HEK293 (cell line): ENCODE measurements around the gene LARP6.

Source experiments
- CTCF ChIA-PET: fragments of 350-600 bp; formaldehyde crosslinking; extraction: SDS; loops from one replicate; lab custom pipeline; 2021; ENCODE audit warnings: antibody characterized with exemption; lab: Yijun Ruan, JAX
- POLR2A ChIA-PET: fragments of 300-600 bp; formaldehyde crosslinking; extraction: SDS; loops from one replicate; lab custom pipeline; 2020; ENCODE audit warnings: antibody characterized with exemption, inconsistent platforms; lab: Yijun Ruan, JAX
- H3K27ac ChIP-seq: fragments of 200-500 bp; sonication (Bioruptor generic); 2 replicates; pipeline ENCODE4 v1.5.1; 2014; ENCODE audit warnings: low read depth, low read length, control low read depth, inconsistent platforms; ENCODE audit errors: extremely low read depth
- H3K36me3 ChIP-seq, 2 experiments: fragments of 200-500 bp in 1 of 2; sonication (Bioruptor generic) in 1 of 2; 1 replicate in 1 of 2; 2 replicates in 1 of 2; pipeline ENCODE4 v1.5.1; 2014 to 2017; ENCODE audit warnings: inconsistent platforms in 2 of 2, low read length in 2 of 2; ENCODE audit not compliant: control insufficient read depth in 2 of 2, insufficient read depth in 1 of 2
- H3K4me1 ChIP-seq: fragments of 200-500 bp; sonication (Bioruptor generic); 2 replicates; pipeline ENCODE4 v1.5.1; 2014; ENCODE audit warnings: mild to moderate bottlenecking, low read length, inconsistent platforms; ENCODE audit not compliant: control insufficient read depth, insufficient read depth
- H3K4me3 ChIP-seq: 2 replicates; pipeline ENCODE4 v1.5.1; 2011; ENCODE audit warnings: low read depth, mild to moderate bottlenecking, control low read depth, low read length, moderate library complexity
- H3K9me3 ChIP-seq: fragments of 200-500 bp; sonication (Bioruptor generic); 2 replicates; pipeline ENCODE4 v1.5.1; 2014; ENCODE audit warnings: low read depth, low read length, inconsistent platforms; ENCODE audit not compliant: control insufficient read depth, insufficient read depth
- FEZF1 ChIP-seq: fragments of 450-650 bp; formaldehyde crosslinking; IDR thresholded peaks from 2 replicates; pipeline ENCODE4 v1.5.1; 2016; ENCODE audit warnings: missing biosample characterization, missing genetic modification characterization
- HOXA7 ChIP-seq: sonication (generic); formaldehyde crosslinking; IDR thresholded peaks from 2 replicates; pipeline ENCODE4 v1.8.1; 2022; ENCODE audit warnings: missing genetic modification reagents, borderline replicate concordance
- KLF9 ChIP-seq: fragments of 450-650 bp; formaldehyde crosslinking; IDR thresholded peaks from 2 replicates; pipeline ENCODE4 v1.5.1; 2016; ENCODE audit warnings: missing biosample characterization, missing genetic modification characterization, low read depth
- WT1 ChIP-seq: fragments of 450-650 bp; formaldehyde crosslinking; IDR thresholded peaks from 2 replicates; pipeline ENCODE4 v1.5.1; 2016; ENCODE audit warnings: missing biosample characterization, missing genetic modification characterization
- YY2 ChIP-seq: fragments of 450-650 bp; formaldehyde crosslinking; IDR thresholded peaks from 2 replicates; pipeline ENCODE4 v1.5.1; 2016; ENCODE audit warnings: missing biosample characterization, missing genetic modification characterization
- ZBTB20 ChIP-seq: fragments of 450-650 bp; formaldehyde crosslinking; IDR thresholded peaks from 2 replicates; pipeline ENCODE4 v1.5.1; 2016; ENCODE audit warnings: missing biosample characterization, missing genetic modification characterization
- ZBTB7A ChIP-seq: fragments of 450-650 bp; formaldehyde crosslinking; IDR thresholded peaks from 2 replicates; pipeline ENCODE4 v1.5.1; 2016; ENCODE audit warnings: low read depth, missing biosample characterization, missing genetic modification characterization
- ZNF133 ChIP-seq: fragments of 450-650 bp; formaldehyde crosslinking; IDR thresholded peaks from 2 replicates; pipeline ENCODE4 v1.5.1; 2016; ENCODE audit warnings: missing biosample characterization, missing genetic modification characterization
- ZNF24 ChIP-seq: fragments of 450-650 bp; formaldehyde crosslinking; IDR thresholded peaks from 2 replicates; pipeline ENCODE4 v1.5.1; 2016; ENCODE audit warnings: missing biosample characterization, missing genetic modification characterization
- ZNF274 ChIP-seq, 2 experiments: fragments of 200-500 bp in 1 of 2; fragments of 450-650 bp in 1 of 2; sonication (Bioruptor generic) in 1 of 2; formaldehyde crosslinking in 1 of 2; IDR thresholded peaks; 2 replicates each; pipeline versions ENCODE4 v1.5.1 to v1.6.1; 2014 to 2016; ENCODE audit warnings: borderline replicate concordance in 1 of 2, inconsistent platforms in 1 of 2, low read length in 1 of 2, missing biosample characterization in 1 of 2, missing genetic modification characterization in 1 of 2
- ZNF324 ChIP-seq: fragments of 450-650 bp; formaldehyde crosslinking; IDR thresholded peaks from 2 replicates; pipeline ENCODE4 v1.5.1; 2016; ENCODE audit warnings: missing biosample characterization, missing genetic modification characterization
- ZNF341 ChIP-seq: fragments of 450-650 bp; formaldehyde crosslinking; IDR thresholded peaks from 2 replicates; pipeline ENCODE4; 2016; ENCODE audit warnings: low read depth, missing biosample characterization, missing genetic modification characterization
- ZNF423 ChIP-seq: fragments of 450-650 bp; formaldehyde crosslinking; IDR thresholded peaks from 2 replicates; pipeline ENCODE4 v1.5.1; 2016; ENCODE audit warnings: missing biosample characterization, missing genetic modification characterization
- ZNF473 ChIP-seq: fragments of 450-650 bp; formaldehyde crosslinking; IDR thresholded peaks from 2 replicates; pipeline ENCODE4 v1.5.1; 2017; ENCODE audit warnings: missing biosample characterization, missing genetic modification characterization
- ZNF544 ChIP-seq: fragments of 450-650 bp; formaldehyde crosslinking; IDR thresholded peaks from 2 replicates; pipeline ENCODE4 v1.5.0; 2017; ENCODE audit warnings: missing biosample characterization, missing genetic modification characterization
- ZNF561 ChIP-seq: fragments of 450-650 bp; IDR thresholded peaks from 2 replicates; pipeline ENCODE4 v1.5.1; 2018; ENCODE audit warnings: missing biosample characterization, missing genetic modification characterization, borderline replicate concordance
- ZNF660 ChIP-seq: fragments of 450-650 bp; IDR thresholded peaks from 2 replicates; pipeline ENCODE4 v1.5.1; 2018; ENCODE audit warnings: missing biosample characterization, mild to moderate bottlenecking, missing genetic modification characterization
- ZNF792 ChIP-seq: fragments of 450-650 bp; formaldehyde crosslinking; IDR thresholded peaks from 2 replicates; pipeline ENCODE4 v1.5.1; 2016; ENCODE audit warnings: missing biosample characterization, missing genetic modification characterization
- TF ChIP-seq, protein P1 (sequence below): sonication (generic); formaldehyde crosslinking; IDR thresholded peaks from 2 replicates; pipeline ENCODE4 v1.8.1; 2022; ENCODE audit warnings: mild to moderate bottlenecking, moderate library complexity, missing genetic modification reagents
- TF ChIP-seq, protein P2 (sequence below): fragments of 450-650 bp; formaldehyde crosslinking; IDR thresholded peaks from 2 replicates; pipeline ENCODE4 v1.5.1; 2016; ENCODE audit warnings: missing biosample characterization, missing genetic modification characterization
- TF ChIP-seq, protein P3 (sequence below): IDR thresholded peaks from 2 replicates; pipeline ENCODE4 v1.6.1; 2011; ENCODE audit warnings: mild to moderate bottlenecking, low read depth, low read length, borderline replicate concordance
- TF ChIP-seq, protein P4 (sequence below): fragments of 450-650 bp; IDR thresholded peaks from 2 replicates; pipeline ENCODE4 v1.5.1; 2018; ENCODE audit warnings: missing biosample characterization, missing genetic modification characterization

Gene LARP6

GRCh38 chr15:70802629-70803028 is 51.3 kb downstream of the LARP6 start:
- H3K36me3 ChIP-seq = no peaks in the 10 kb centered on the region
- H3K4me1 ChIP-seq = peaks cover 3% of the 10 kb centered on the region; the same call in 1 of the 2 replicates
- no peak overlapping the region for H3K27ac ChIP-seq
- POLR2A ChIA-PET = no interaction called here
- H3K9me3 ChIP-seq = no peaks in the 10 kb centered on the region
- CTCF ChIA-PET = interaction anchor here (0.8 to 5.1 kb wide), 2 partner anchors 10 to 209 kb away, joined by 4 to 47 read pairs; no protein-coding TSS in a partner anchor
- TF ChIP-seq, protein P1, sequence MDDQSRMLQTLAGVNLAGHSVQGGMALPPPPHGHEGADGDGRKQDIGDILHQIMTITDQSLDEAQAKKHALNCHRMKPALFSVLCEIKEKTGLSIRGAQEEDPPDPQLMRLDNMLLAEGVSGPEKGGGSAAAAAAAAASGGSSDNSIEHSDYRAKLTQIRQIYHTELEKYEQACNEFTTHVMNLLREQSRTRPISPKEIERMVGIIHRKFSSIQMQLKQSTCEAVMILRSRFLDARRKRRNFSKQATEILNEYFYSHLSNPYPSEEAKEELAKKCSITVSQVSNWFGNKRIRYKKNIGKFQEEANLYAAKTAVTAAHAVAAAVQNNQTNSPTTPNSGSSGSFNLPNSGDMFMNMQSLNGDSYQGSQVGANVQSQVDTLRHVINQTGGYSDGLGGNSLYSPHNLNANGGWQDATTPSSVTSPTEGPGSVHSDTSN (CRISPR knock-in tag) = no peak
- TF ChIP-seq ZNF660 = no peak
- TF ChIP-seq ZNF324 = no peak
- TF ChIP-seq FEZF1 (tag by site-specific recombination) = no peak
- TF ChIP-seq, protein P2, sequence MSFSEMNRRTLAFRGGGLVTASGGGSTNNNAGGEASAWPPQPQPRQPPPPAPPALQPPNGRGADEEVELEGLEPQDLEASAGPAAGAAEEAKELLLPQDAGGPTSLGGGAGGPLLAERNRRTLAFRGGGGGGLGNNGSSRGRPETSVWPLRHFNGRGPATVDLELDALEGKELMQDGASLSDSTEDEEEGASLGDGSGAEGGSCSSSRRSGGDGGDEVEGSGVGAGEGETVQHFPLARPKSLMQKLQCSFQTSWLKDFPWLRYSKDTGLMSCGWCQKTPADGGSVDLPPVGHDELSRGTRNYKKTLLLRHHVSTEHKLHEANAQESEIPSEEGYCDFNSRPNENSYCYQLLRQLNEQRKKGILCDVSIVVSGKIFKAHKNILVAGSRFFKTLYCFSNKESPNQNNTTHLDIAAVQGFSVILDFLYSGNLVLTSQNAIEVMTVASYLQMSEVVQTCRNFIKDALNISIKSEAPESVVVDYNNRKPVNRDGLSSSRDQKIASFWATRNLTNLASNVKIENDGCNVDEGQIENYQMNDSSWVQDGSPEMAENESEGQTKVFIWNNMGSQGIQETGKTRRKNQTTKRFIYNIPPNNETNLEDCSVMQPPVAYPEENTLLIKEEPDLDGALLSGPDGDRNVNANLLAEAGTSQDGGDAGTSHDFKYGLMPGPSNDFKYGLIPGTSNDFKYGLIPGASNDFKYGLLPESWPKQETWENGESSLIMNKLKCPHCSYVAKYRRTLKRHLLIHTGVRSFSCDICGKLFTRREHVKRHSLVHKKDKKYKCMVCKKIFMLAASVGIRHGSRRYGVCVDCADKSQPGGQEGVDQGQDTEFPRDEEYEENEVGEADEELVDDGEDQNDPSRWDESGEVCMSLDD (tag by site-specific recombination) = no peak
- TF ChIP-seq ZNF544 = no peak
- TF ChIP-seq WT1 = no peak
- no peak for TF ChIP-seq HOXA7 (CRISPR knock-in tag)
- H3K4me3 ChIP-seq = no peak overlapping the region

DNA sequence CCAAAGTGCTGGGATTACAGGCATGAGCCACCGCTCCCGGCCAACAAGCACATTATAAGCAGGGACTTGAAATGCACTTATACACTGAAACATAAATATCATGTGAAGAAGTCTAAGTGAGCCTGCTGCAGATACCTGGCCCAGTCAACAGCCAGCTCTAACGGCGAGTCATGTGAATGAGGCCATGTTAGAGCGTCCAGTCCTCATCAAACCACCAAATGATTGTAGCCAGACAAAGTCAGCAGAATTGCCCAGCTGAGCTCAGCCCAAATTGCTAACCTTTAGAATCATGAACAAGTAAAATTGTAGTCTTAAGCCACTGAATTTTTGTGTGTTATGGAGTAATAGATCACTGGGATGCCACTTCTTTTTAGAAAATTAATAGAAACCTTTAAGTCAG is 52.8 kb downstream of the LARP6 start:
- no peak overlapping the region for H3K4me3 ChIP-seq
- ChIA-PET POLR2A (interaction anchor here (2.7 kb wide), 1 partner anchor 38 kb away, joined by 13 read pairs; the partner anchor contains the start of gene UACA), CTCF (interaction anchor here (0.7 to 5.1 kb wide), 4 partner anchors 10 to 77 kb away, joined by 3 to 47 read pairs (median 8); no protein-coding TSS in a partner anchor)
- TF ChIP-seq ZNF473 (tag by site-specific recombination) (no peak), ZNF24 (tag by site-specific recombination) (no peak), ZBTB20 (tag by site-specific recombination) (no peak)
- H3K4me1 ChIP-seq = no peaks in the 10 kb centered on the region
- no peaks in the 10 kb centered on the region for H3K9me3 ChIP-seq
- no peak overlapping the region for H3K27ac ChIP-seq
- H3K36me3 ChIP-seq = no peaks in the 10 kb centered on the region

DNA sequence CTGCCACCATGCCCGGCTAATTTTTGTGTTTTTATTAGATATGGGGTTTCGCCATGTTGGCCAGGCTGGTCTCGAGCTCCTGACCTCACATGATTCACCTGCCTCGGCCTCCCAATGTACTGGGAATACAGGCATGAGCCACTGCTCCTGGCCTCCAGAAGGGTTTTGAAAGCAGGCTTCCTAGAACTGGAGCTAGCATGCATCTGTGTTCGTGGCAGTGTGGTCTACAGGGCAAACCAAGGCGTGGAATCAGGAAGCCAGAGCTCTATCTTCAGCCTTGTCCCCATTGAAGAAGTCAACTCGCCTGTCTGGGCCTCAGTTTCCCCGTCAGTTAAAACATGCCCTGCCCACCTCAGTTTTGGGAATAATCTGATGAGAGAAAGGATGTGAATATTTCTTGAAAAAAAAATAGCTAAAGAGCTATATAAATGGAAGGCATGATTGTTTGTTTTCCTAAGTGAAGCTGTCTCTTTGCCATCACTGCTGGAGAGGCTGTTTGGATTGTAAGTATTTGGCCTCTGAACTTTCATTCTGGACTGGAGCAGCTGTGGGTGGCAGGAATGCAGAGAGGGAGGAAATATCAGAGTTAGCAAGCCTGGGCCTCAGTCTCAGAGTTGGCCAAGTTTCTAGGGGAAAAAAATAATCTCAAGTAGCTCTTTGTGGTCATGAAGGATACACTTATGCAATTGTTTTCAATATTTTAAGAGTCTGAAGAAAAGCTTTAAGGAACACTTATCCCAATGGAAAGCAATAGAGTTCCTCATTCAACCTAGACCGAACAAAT is 54.1 kb downstream of the LARP6 start:
- CTCF ChIA-PET = interaction anchor here (0.7 to 5.1 kb wide), 7 partner anchors 9 to 115 kb away, joined by 3 to 47 read pairs (median 3); no protein-coding TSS in a partner anchor
- no peaks in the 10 kb centered on the region for H3K36me3 ChIP-seq
- no peak overlapping the region for H3K27ac ChIP-seq
- H3K4me1 ChIP-seq = peaks cover 4% of the 10 kb centered on the region; the same call in 1 of the 2 replicates
- POLR2A ChIA-PET = interaction anchor here (0.6 to 2.7 kb wide), 5 partner anchors 11 to 36 kb away, joined by 3 to 13 read pairs (median 5); partner anchors contain the start of gene UACA
- H3K4me3 ChIP-seq = no peak overlapping the region
- no peaks in the 10 kb centered on the region for H3K9me3 ChIP-seq
- TF ChIP-seq, protein P3, sequence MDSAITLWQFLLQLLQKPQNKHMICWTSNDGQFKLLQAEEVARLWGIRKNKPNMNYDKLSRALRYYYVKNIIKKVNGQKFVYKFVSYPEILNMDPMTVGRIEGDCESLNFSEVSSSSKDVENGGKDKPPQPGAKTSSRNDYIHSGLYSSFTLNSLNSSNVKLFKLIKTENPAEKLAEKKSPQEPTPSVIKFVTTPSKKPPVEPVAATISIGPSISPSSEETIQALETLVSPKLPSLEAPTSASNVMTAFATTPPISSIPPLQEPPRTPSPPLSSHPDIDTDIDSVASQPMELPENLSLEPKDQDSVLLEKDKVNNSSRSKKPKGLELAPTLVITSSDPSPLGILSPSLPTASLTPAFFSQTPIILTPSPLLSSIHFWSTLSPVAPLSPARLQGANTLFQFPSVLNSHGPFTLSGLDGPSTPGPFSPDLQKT = no peak
- TF ChIP-seq ZNF561 (no peak), YY2 (tag by site-specific recombination) (no peak), ZNF423 (tag by site-specific recombination) (no peak), KLF9 (no peak), ZNF133 (no peak), ZBTB7A (tag by site-specific recombination) (no peak), ZNF274 (IDR thresholded peaks at IDR 0.05; ENCODE audit: low read length) (no peak), ZNF274 (tag by site-specific recombination; IDR thresholded peaks at IDR 0.05; ENCODE audit: borderline replicate concordance) (no peak), ZNF341 (no peak), ZNF792 (tag by site-specific recombination) (no peak)
- TF ChIP-seq, protein P4, sequence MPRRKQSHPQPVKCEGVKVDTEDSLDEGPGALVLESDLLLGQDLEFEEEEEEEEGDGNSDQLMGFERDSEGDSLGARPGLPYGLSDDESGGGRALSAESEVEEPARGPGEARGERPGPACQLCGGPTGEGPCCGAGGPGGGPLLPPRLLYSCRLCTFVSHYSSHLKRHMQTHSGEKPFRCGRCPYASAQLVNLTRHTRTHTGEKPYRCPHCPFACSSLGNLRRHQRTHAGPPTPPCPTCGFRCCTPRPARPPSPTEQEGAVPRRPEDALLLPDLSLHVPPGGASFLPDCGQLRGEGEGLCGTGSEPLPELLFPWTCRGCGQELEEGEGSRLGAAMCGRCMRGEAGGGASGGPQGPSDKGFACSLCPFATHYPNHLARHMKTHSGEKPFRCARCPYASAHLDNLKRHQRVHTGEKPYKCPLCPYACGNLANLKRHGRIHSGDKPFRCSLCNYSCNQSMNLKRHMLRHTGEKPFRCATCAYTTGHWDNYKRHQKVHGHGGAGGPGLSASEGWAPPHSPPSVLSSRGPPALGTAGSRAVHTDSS (tag by site-specific recombination) = no peak
